ENCODE measurements around the gene GABRB2. TPM values are rescaled to one million over a fixed set of nuclear protein-coding genes. Genes with fewer than 3 reads are reported as not detected.

GABRB2 gene
- total and polyA plus RNA-seq, 2 of the 13 experiments (the other 11 are each of a cell fraction or from before 2014, with no cell fraction given), result 0.01 TPM; not detected in 1

DNA sequence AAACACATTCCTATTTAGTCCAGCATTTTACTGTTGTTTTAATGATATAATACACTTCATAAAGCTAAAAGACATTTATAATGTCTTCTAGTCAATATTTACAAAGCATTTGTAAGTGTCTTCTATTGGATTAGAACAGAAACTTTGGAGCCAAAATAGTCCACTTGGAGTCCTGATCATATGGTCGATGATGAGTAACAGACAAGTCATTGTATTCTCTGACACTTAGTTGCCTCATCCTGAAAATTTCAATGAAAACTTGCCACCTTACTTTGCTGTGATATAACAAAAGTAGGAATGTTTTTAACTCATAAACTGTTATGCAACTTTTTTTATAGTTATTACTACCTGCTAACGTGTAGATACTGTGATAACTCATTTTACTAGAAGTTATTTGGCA, 132.5 kb downstream of the GABRB2 start (continued):
- no peak for TF ChIP-seq ZNF850 (CRISPR knock-in tag; conservative IDR thresholded peaks at IDR 0.05)

DNA sequence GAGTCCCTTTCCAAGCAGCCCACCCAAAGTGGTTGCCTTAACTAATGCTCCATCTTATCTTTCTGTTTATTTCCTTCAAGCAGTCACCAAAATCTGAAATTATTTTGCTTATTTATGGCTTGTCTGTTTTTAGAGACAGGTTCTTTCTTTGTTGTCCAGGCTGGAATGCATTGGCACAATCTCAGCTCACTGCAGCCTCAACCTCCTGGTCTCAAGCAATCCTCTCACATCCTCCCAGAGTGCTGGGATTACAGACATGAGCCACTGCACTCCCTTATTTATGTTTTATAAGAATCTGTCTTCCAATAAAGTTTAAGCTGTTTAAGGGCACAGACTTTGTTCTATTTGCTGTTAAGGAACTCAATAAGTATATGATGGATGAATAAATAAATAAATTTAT, 133.7 kb downstream of the GABRB2 start:
- BruUV-seq (replicated peaks), result no TSS peak
- Histone ChIP-seq H3K36me3 (replicated peaks in 1 of 2; ENCODE audit: control insufficient read depth in 1 of 2, insufficient read depth in 2 of 2, low read length in 2 of 2) (no peaks in the 10 kb centered on the region), H3K4me3 (replicated peaks in 1 of 3; ENCODE audit: insufficient read depth in 1 of 3, low read depth in 2 of 3, low read length in 3 of 3) (no peak overlapping the region), H2AFZ (ENCODE audit: low read length) (no peak overlapping the region), H3K9ac (ENCODE audit: insufficient read depth, low read depth, low read length) (no peak overlapping the region), H3K27ac (ENCODE audit: extremely low read length, insufficient read depth, low read length) (no peak overlapping the region), H3K4me1 (ENCODE audit: insufficient read depth, low read length) (no peaks in the 10 kb centered on the region), H3K4me2 (ENCODE audit: low read depth, low read length) (no peak overlapping the region), H3K9me3 (ENCODE audit: low read length) (no peaks in the 10 kb centered on the region), H4K20me1 (ENCODE audit: insufficient read depth, low read length) (no peaks in the 10 kb centered on the region), H3K27me3 (ENCODE audit: control insufficient read depth in 1 of 2, insufficient read depth in 2 of 2, low read length in 2 of 2) (no peaks in the 10 kb centered on the region), H3K79me2 (ENCODE audit: insufficient read depth, low read length) (no peaks in the 10 kb centered on the region)
- ATAC-seq (no peak), FAIRE-seq (no peak), DNase-seq (ENCODE audit: low spot score) (no peak)
- POLR2A ChIA-PET, result no interaction called here
- intact Hi-C loops (cut with micrococcal nuclease; ENCODE audit: unreplicated experiment) (no loop called here), in situ Hi-C loops (cut with HindIII; ENCODE audit: extremely low pct_ligation_motif_present, low pct_unique_long_range_greater_than_20kb) (no loop called here)
- CTCF ChIA-PET (ENCODE audit: low intra/inter-chr PET ratio, low total read pairs), result no interaction called here
- no peak for TF ChIP-seq UBTF (CRISPR knock-in tag; IDR thresholded peaks at IDR 0.05)
- no peak for TF ChIP-seq ZNF121 (CRISPR knock-in tag; IDR thresholded peaks at IDR 0.05)
- TF ChIP-seq TRIM24 (CRISPR knock-in tag; IDR thresholded peaks at IDR 0.05), result no peak
- TF ChIP-seq ATF2 (CRISPR knock-in tag; IDR thresholded peaks at IDR 0.05), result no peak
- no peak for TF ChIP-seq XRCC5 (optimal IDR thresholded peaks at IDR 0.05; ENCODE audit: low read length)
- TF ChIP-seq NR1H2 (CRISPR knock-in tag; IDR thresholded peaks at IDR 0.05; ENCODE audit: borderline replicate concordance, low read depth), result no peak
- TF ChIP-seq PHF21A (CRISPR knock-in tag; IDR thresholded peaks at IDR 0.05), result no peak
- TF ChIP-seq ELK4 (CRISPR knock-in tag; IDR thresholded peaks at IDR 0.05; ENCODE audit: borderline replicate concordance), result no peak
- no peak for TF ChIP-seq MZF1 (CRISPR knock-in tag; IDR thresholded peaks at IDR 0.05; ENCODE audit: borderline replicate concordance)
- no peak for TF ChIP-seq CCAR2 (optimal IDR thresholded peaks at IDR 0.05; ENCODE audit: low read depth, low read length)
- TF ChIP-seq ZNF367 (CRISPR knock-in tag; IDR thresholded peaks at IDR 0.05; ENCODE audit: borderline replicate concordance), result no peak
- no peak for TF ChIP-seq PCBP1 (IDR thresholded peaks at IDR 0.05; ENCODE audit: borderline replicate concordance, low read depth, low read length)
- TF ChIP-seq, protein P1, sequence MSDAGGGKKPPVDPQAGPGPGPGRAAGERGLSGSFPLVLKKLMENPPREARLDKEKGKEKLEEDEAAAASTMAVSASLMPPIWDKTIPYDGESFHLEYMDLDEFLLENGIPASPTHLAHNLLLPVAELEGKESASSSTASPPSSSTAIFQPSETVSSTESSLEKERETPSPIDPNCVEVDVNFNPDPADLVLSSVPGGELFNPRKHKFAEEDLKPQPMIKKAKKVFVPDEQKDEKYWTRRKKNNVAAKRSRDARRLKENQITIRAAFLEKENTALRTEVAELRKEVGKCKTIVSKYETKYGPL (CRISPR knock-in tag; IDR thresholded peaks at IDR 0.05), result no peak
- no peak for TF ChIP-seq RBFOX2 (IDR thresholded peaks at IDR 0.05; ENCODE audit: low read depth, low read length)
- TF ChIP-seq PHF5A (CRISPR knock-in tag; IDR thresholded peaks at IDR 0.05; ENCODE audit: low read depth, unreplicated experiment), result no peak
